GM15510 (cell line): ENCODE data around the gene STOM.

Experiments
- POLR2A ChIP-seq: IDR thresholded peaks from 3 replicates; pipeline ENCODE4 v1.6.1; 2011; ENCODE audit warnings: borderline replicate concordance; ENCODE audit not compliant: insufficient read length; ENCODE audit errors: extremely low read depth

The STOM gene

DNA sequence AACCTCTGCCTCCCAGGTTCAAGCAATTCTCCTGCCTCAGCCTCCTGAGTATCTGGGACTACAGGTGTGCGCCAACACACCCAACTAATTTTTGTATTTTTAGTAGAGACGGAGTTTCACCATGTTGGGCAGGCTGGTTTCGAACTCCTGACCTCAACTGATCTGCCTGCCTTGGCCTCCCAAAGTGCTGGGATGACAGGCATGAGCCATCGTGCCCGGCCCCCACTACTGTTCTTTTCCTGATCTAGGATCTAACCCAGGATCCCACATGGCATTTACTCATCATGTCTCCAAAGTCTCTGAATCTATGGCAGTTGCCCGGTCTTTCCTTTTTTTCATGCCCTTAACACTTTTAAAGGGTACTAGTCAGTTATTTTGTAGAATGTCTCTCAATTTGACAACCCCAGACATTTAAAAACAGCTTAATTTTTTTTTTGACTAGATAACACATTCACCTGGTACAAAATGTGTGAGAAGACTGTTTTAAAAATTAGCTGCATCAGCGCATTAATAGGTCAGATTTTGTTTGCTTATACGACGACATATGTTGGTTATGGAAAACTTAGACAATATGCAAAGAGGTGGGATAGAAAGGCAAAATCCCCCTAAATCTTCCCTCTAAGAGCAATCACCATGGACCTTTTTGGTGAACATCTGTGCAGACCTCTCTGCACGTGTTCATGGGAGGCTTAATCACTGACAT lies 46.5 kb downstream of the STOM start:
- no peak for TF ChIP-seq POLR2A

DNA sequence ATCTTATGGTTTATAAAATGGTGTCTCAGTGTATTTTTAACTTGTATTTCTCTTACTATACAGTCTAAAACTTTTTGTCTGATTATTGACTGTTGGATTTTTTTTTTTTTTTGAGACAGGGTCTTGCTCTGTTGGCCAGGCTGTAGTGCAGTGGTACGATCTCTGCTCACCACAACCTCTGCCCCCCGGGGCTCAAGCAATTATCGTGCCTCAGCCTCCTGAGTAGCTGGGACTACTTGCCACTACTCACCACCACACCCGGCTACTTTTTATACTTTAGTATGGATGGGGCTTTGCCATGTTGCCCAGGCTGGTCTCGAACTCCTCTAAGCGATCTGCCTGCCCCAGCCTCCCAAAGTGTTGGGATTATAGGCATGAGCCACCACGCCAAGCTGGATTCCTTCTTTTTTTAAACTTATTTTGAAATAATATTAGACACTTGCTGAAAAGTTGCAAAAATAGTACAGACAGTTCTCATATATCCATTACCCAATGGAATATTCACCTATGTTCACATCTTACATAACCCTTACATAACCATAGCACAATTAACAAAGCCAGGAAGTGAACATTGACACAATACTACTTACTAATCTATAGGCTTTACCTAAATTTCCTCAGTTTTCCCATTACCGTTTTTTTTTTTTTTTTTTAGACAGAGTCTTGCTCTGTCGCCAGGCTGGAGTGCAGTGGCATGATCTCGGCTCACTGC lies 47.2 kb downstream of the STOM start:
- no peak for TF ChIP-seq POLR2A

DNA sequence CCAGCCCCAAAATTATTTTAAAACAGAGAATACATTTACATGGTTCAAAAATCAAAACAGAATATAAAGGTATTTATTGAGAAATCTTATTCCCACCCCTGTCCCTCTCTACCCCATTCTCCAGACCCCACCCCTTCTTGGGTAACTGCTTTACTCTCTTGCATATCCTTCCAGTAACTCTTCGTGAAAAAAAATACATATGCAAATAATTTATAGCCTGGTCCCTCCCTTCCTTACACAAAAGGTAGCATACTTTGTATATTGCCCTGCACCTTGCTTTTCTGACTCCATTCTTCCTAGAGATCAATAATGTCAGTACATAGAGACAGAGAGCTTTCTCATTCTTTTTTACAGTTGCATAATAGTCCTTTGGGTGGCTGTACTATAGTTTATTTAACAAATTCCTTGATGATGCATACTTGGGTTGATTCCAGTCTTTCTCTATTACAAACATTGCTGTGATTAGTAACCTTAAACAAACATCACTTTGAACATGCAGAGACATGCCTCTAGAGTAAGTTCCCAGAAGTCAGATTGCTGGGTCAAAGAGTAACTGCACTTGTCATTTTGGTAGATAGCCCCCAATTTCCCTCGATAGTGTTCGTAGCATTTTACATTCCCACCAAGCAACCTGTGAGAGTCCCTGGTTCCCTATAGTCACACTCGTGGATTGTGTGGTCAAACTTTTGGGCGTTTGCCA lies 47.9 kb downstream of the STOM start:
- no peak for TF ChIP-seq POLR2A

- no peak for TF ChIP-seq POLR2A
Measured at GRCh38 chr9:121321016-121321503, 49.0 kb downstream of the STOM start.

DNA sequence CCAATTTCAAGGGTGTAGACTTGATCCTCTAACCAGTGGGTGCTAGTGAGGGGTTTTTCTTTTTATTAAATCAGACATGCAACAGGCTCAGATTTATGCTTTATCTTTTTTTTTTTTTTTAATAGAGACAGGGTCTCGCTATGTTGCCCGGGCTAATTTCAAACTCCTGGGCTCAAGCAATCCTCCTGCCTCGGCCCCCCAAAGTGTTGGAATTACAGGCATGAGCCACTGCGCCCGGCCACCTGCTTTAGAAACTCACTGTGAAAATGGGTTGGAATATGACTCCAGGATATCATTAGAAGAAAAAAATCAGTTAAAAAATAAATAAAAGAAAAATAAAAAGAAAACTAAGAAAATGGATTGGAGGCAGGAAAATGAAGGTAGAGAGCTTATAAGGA lies 50.7 kb downstream of the STOM start:
- TF ChIP-seq POLR2A = no peak

- no peak for TF ChIP-seq POLR2A
Measured at GRCh38 chr9:121318631-121319382, 51.2 kb downstream of the STOM start.

GRCh38 chr9:121317737-121318630 lies 52.1 kb downstream of the STOM start:
- no peak for TF ChIP-seq POLR2A

DNA sequence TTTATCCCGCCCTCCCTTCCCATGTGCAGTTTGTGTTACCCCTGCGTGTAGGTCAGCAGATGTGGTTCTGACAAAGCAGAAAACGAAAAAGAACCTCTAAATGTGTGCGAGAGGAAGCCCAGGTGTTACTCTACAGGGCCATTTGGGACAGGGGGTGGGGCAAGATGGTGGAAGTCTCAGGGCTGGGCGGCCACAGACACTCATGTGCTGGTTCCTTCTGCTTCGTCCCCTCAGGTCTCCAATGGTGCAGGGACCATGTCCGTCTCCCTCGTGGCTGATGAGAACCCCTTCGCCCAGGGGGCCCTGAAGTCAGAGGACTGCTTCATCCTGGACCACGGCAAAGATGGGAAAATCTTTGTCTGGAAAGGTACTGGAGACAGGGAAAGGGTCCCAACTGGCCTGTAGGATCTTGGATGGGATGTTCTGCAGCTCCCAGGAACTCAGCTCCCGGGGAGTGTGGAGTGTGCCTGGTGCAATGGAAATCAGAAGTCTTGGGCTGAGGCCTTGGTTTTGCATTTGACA lies 53.1 kb downstream of the STOM start:
- no peak for TF ChIP-seq POLR2A

GRCh38 chr9:121316378-121316777 lies 53.7 kb downstream of the STOM start:
- TF ChIP-seq POLR2A = no peak

GRCh38 chr9:121313458-121314152 lies 56.4 kb downstream of the STOM start:
- no peak for TF ChIP-seq POLR2A

- TF ChIP-seq POLR2A = no peak
Measured at GRCh38 chr9:121312169-121312568, 57.9 kb downstream of the STOM start.

DNA sequence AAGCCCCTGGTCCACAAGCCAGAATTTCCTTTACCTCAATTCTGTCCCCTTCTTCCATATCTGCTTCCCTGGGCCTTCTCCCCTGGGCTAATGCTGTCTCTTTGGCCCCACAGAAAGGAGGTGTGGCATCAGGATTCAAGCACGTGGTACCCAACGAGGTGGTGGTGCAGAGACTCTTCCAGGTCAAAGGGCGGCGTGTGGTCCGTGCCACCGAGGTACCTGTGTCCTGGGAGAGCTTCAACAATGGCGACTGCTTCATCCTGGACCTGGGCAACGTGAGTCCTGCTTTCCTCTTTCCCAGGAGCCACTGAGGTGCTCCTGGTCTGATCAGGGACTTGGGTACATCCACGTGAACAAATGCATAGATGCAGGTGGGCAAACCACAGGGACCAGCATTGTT lies 59.5 kb downstream of the STOM start:
- TF ChIP-seq POLR2A = no peak

- TF ChIP-seq POLR2A = no peak
Measured at GRCh38 chr9:121309833-121310425, 60.1 kb downstream of the STOM start.
